ENCODE data around the gene SLCO3A1. TPM values are rescaled to one million over a fixed set of nuclear protein-coding genes. Genes with fewer than 3 reads are reported as not detected.

SLCO3A1 gene
- total RNA-seq, 1 experiment from 2014 or later: 10.1 TPM

DNA sequence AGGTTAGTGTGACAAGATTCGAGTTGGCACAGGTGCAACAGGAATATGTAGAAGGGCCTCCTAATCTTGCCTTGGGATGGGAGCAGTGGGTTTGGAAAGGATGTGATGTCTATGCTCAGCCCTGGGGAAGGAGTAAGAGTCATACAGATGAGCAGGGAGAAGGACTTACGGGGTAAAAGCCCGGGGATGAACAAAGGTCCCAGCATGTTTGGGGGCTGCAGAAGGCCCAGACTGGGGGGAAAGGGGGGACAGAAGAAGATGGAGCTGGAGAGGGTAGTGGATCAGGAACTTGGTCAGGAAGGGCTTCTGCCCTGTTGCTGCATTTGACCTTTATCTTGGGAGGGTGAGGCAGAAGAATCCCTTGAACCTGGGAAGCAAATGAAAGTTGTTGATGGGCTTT is 300.1 kb downstream of the SLCO3A1 start:
- H3K27me3 Mint-ChIP-seq (ENCODE audit: insufficient read depth, unreplicated experiment): no peaks in the 10 kb centered on the region
- POLR2A ChIA-PET: no interaction called here
- H3K4me1 Mint-ChIP-seq (ENCODE audit: insufficient read depth, unreplicated experiment): peaks cover 9% of the 10 kb centered on the region
- no peaks in the 10 kb centered on the region for H3K9me3 Mint-ChIP-seq (ENCODE audit: unreplicated experiment)
- no peak for DNase-seq (ENCODE audit: unreplicated experiment)
- intact Hi-C loops (cut with micrococcal nuclease): no loop called here
- peaks cover 5% of the 10 kb centered on the region for H3K36me3 Mint-ChIP-seq (ENCODE audit: insufficient read depth, unreplicated experiment)
- no TSS peak for BruUV-seq (replicated peaks)
- TF ChIP-seq, protein P1, sequence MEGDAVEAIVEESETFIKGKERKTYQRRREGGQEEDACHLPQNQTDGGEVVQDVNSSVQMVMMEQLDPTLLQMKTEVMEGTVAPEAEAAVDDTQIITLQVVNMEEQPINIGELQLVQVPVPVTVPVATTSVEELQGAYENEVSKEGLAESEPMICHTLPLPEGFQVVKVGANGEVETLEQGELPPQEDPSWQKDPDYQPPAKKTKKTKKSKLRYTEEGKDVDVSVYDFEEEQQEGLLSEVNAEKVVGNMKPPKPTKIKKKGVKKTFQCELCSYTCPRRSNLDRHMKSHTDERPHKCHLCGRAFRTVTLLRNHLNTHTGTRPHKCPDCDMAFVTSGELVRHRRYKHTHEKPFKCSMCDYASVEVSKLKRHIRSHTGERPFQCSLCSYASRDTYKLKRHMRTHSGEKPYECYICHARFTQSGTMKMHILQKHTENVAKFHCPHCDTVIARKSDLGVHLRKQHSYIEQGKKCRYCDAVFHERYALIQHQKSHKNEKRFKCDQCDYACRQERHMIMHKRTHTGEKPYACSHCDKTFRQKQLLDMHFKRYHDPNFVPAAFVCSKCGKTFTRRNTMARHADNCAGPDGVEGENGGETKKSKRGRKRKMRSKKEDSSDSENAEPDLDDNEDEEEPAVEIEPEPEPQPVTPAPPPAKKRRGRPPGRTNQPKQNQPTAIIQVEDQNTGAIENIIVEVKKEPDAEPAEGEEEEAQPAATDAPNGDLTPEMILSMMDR (IDR thresholded peaks at IDR 0.05; ENCODE audit: unreplicated experiment): no peak
- H3K4me3 Mint-ChIP-seq (ENCODE audit: unreplicated experiment): no peak overlapping the region
- no peak overlapping the region for H3K27ac Mint-ChIP-seq (ENCODE audit: low read depth, unreplicated experiment)
- CTCF ChIA-PET: no interaction called here

- CTCF ChIA-PET: no interaction called here
- DNase-seq (ENCODE audit: unreplicated experiment): no peak
- POLR2A ChIA-PET: no interaction called here
- Mint-ChIP-seq H3K4me3 (ENCODE audit: unreplicated experiment) (no peak overlapping the region), H3K27ac (ENCODE audit: low read depth, unreplicated experiment) (no peak overlapping the region), H3K27me3 (ENCODE audit: insufficient read depth, unreplicated experiment) (no peaks in the 10 kb centered on the region), H3K4me1 (ENCODE audit: insufficient read depth, unreplicated experiment) (peaks cover 12% of the 10 kb centered on the region), H3K9me3 (ENCODE audit: unreplicated experiment) (no peaks in the 10 kb centered on the region), H3K36me3 (ENCODE audit: insufficient read depth, unreplicated experiment) (no peaks in the 10 kb centered on the region)
- intact Hi-C loops (cut with micrococcal nuclease): no loop called here
- no TSS peak for BruUV-seq (replicated peaks)
- TF ChIP-seq, protein P1 (IDR thresholded peaks at IDR 0.05; ENCODE audit: unreplicated experiment): no peak
Observed at GRCh38 chr15:92155934-92156333, 302.4 kb downstream of the SLCO3A1 start.

- no peaks in the 10 kb centered on the region for H3K9me3 Mint-ChIP-seq (ENCODE audit: unreplicated experiment)
- TF ChIP-seq, protein P1 (IDR thresholded peaks at IDR 0.05; ENCODE audit: unreplicated experiment): no peak
- H3K27me3 Mint-ChIP-seq (ENCODE audit: insufficient read depth, unreplicated experiment): no peaks in the 10 kb centered on the region
- peaks cover 12% of the 10 kb centered on the region for H3K4me1 Mint-ChIP-seq (ENCODE audit: insufficient read depth, unreplicated experiment)
- no peak for DNase-seq (ENCODE audit: unreplicated experiment)
- CTCF ChIA-PET: interaction anchor here (0.7 kb wide), 1 partner anchor 68 kb away, joined by 4 read pairs; no protein-coding TSS in a partner anchor
- intact Hi-C loops (cut with micrococcal nuclease): no loop called here
- peaks cover 1% of the 10 kb centered on the region for H3K36me3 Mint-ChIP-seq (ENCODE audit: insufficient read depth, unreplicated experiment)
- peak overlapping the region; percentile 74 for H3K27ac Mint-ChIP-seq (ENCODE audit: low read depth, unreplicated experiment)
- POLR2A ChIA-PET: interaction anchor here (0.7 to 1.0 kb wide), 3 partner anchors 19 to 69 kb away, joined by 3 to 6 read pairs (median 4); no protein-coding TSS in a partner anchor
- no TSS peak for BruUV-seq (replicated peaks)
- H3K4me3 Mint-ChIP-seq (ENCODE audit: unreplicated experiment): no peak overlapping the region
Observed at GRCh38 chr15:92157666-92158298, 304.3 kb downstream of the SLCO3A1 start.

- POLR2A ChIA-PET: interaction anchor here (0.7 to 1.0 kb wide), 2 partner anchors 18 to 22 kb away, joined by 4 to 6 read pairs; no protein-coding TSS in a partner anchor
- Mint-ChIP-seq H3K27ac (ENCODE audit: low read depth, unreplicated experiment) (peak overlapping the region; percentile 74), H3K27me3 (ENCODE audit: insufficient read depth, unreplicated experiment) (no peaks in the 10 kb centered on the region), H3K9me3 (ENCODE audit: unreplicated experiment) (no peaks in the 10 kb centered on the region), H3K4me3 (ENCODE audit: unreplicated experiment) (no peak overlapping the region), H3K36me3 (ENCODE audit: insufficient read depth, unreplicated experiment) (peaks cover 7% of the 10 kb centered on the region), H3K4me1 (ENCODE audit: insufficient read depth, unreplicated experiment) (peaks cover 12% of the 10 kb centered on the region)
- intact Hi-C loops (cut with micrococcal nuclease): no loop called here
- no TSS peak for BruUV-seq (replicated peaks)
- peak; percentile 84 for DNase-seq (ENCODE audit: unreplicated experiment)
- TF ChIP-seq, protein P1 (IDR thresholded peaks at IDR 0.05; ENCODE audit: unreplicated experiment): no peak
- CTCF ChIA-PET: interaction anchor here (0.6 kb wide), 2 partner anchors 23 to 303 kb away, joined by 3 read pairs; no protein-coding TSS in a partner anchor
Observed at GRCh38 chr15:92158426-92158825, 304.9 kb downstream of the SLCO3A1 start.
